Lung (tissue), 12 donors: ENCODE measurements around the gene KRT7. TPM values are rescaled to one million over a fixed set of nuclear protein-coding genes. Genes with fewer than 3 reads are reported as not detected.

Source experiments
- ATAC-seq: fragments of 200-7000 bp; cut with Tn5 transposase; one replicate; pipeline ENCODE4 v1.9.1; 2020; ENCODE audit warnings: moderate number of reproducible peaks; ENCODE audit not compliant: insufficient read depth, low FRiP score
- DNase-seq, 3 donors: peaks; one replicate each; pipeline ENCODE4 v3.0.0-alpha.2; 2013 to 2017
- H3K27ac ChIP-seq, 2 donors: one replicate each; pipeline ENCODE4 v1.5.1; 2013; ENCODE audit warnings: mild to moderate bottlenecking in 2 of 2, moderate library complexity in 2 of 2, control low read depth in 1 of 2, inconsistent platforms in 1 of 2, low read depth in 1 of 2, low read length in 1 of 2
- H3K27me3 ChIP-seq, 3 donors: one replicate each; pipeline ENCODE4 v1.5.1; 2013; ENCODE audit warnings: low read length in 2 of 3; ENCODE audit not compliant: control insufficient read depth in 3 of 3, insufficient read depth in 3 of 3
- H3K36me3 ChIP-seq, 4 donors: one replicate each; pipeline ENCODE4 v1.5.1; 2013; ENCODE audit warnings: low read length in 4 of 4, mild to moderate bottlenecking in 1 of 4, moderate library complexity in 1 of 4; ENCODE audit not compliant: control insufficient read depth in 4 of 4, insufficient read depth in 4 of 4
- H3K4me1 ChIP-seq, 5 donors: one replicate each; pipeline ENCODE4 v1.5.1; 2013; ENCODE audit warnings: low read length in 5 of 5, mild to moderate bottlenecking in 2 of 5, moderate library complexity in 1 of 5; ENCODE audit not compliant: control insufficient read depth in 5 of 5, insufficient read depth in 5 of 5
- H3K4me3 ChIP-seq: one replicate; pipeline ENCODE4 v1.5.1; 2013; ENCODE audit warnings: mild to moderate bottlenecking, control low read depth, moderate library complexity
- H3K9ac ChIP-seq, 2 donors: one replicate each; pipeline ENCODE4 v1.5.1; 2013; ENCODE audit warnings: low read length in 2 of 2, control low read depth in 1 of 2; ENCODE audit not compliant: insufficient read depth in 1 of 2
- H3K9me3 ChIP-seq, 4 donors: one replicate each; pipeline ENCODE4 v1.5.1; 2013; ENCODE audit warnings: low read length in 3 of 4, mild to moderate bottlenecking in 1 of 4, moderate library complexity in 1 of 4; ENCODE audit not compliant: control insufficient read depth in 4 of 4, insufficient read depth in 3 of 4
- CTCF ChIP-seq: IDR thresholded peaks from 2 replicates; pipeline ENCODE4 v1.5.1; 2012; ENCODE audit warnings: mild to moderate bottlenecking; ENCODE audit errors: control extremely low read depth, extremely low read depth
- WGBS, 2 donors: extraction: QIAGEN DNeasy Blood & Tissue Kit; methylation state at CpG; one replicate each; pipeline ENCODE4 v1.1.7; 2013; 5-methylcytosine and 5-hydroxymethylcytosine counted together
- polyA plus RNA-seq, 2 donors: library from polyadenylated mRNA; stranded (reverse); fragments of 200-250 nt; gene quantifications; one replicate each; pipeline ENCODE4 v1.2.1, GENCODE V29; 2013
- total RNA-seq, 2 donors: library from RNA; depleted of rRNA in 1 of 2; stranded (reverse); fragments of >200 nt in 1 of 2; gene quantifications; one replicate each; pipeline ENCODE4 v1.2.1, GENCODE V29; 2014 to 2021
- donor health status: control.
- donor health status: control.
- donor health status: Bipolar disorder and iron deficiency.
- donor health status: healthy.
- donor health status: DM: yes; HTN: yes; CAD: no.

Gene KRT7
- total and polyA plus RNA-seq, 4 donors, result 33.6 to 1,415 (median 1,306) TPM

GRCh38 chr12:52248541-52249461 is 15.8 kb downstream of the KRT7 start:
- no peak for TF ChIP-seq CTCF
- 79 to 84% methylated on average over 18 of the region's 18 CpGs for WGBS, 2 donors
- peak in 2 of 3 donors; percentile 42 to 56 for DNase-seq
- Histone ChIP-seq H3K27ac (peak overlapping the region in 1 of 2 donors; percentile 48), H3K4me1 (peaks cover 0 to 9% (median 2%) of the 10 kb centered on the region in 5 donors), H3K9ac (no peak overlapping the region), H3K9me3 (no peaks in the 10 kb centered on the region), H3K4me3 (no peak overlapping the region), H3K36me3 (peaks cover 0 to 3% (median 0%) of the 10 kb centered on the region in 4 donors), H3K27me3 (peaks cover 0 to 40% (median 26%) of the 10 kb centered on the region in 3 donors)
- ATAC-seq, result no peak

DNA sequence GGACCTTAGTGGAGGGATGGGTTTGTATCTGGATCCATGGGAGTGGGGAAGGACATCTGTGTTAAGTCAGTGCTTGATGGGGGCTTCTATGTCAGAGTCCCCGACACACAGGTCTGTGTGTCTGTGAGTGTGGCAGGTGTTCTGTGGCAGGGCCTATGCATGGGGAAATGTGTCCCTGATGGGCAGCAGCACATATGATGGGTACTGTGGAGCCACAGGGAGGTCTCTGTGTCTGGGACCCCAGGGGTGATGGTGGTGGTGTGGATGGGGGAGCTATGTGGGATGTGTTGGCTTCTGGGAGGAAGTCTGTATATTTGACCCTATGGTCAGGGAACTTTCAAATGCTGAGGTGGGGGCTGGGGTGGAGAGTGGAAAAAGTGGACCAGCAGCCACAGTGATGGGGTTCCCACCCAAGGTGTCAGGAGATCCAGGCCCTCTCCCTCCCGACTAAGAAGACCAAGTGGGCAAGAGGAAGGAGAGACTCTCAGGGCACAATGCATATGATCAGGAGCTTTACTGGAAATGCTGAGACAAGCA is 16.5 kb downstream of the KRT7 start:
- Histone ChIP-seq H3K36me3 (peaks cover 0 to 3% (median 0%) of the 10 kb centered on the region in 4 donors), H3K27me3 (peaks cover 0 to 47% (median 31%) of the 10 kb centered on the region in 3 donors), H3K9me3 (no peaks in the 10 kb centered on the region), H3K4me3 (no peak overlapping the region), H3K27ac (peak overlapping the region in 1 of 2 donors; percentile 23), H3K9ac (no peak overlapping the region), H3K4me1 (peaks cover 0 to 7% (median 2%) of the 10 kb centered on the region in 5 donors)
- ATAC-seq, result no peak
- no peak for DNase-seq
- no peak for TF ChIP-seq CTCF
- 69 to 84% methylated on average over 2 of the region's 2 CpGs for WGBS, 2 donors

GRCh38 chr12:52250048-52250990 is 17.3 kb downstream of the KRT7 start:
- no peaks in the 10 kb centered on the region for H3K9me3 ChIP-seq
- DNase-seq (no peak), ATAC-seq (no peak)
- H3K27me3 ChIP-seq, result peaks cover 0 to 54% (median 38%) of the 10 kb centered on the region in 3 donors
- no peak overlapping the region for H3K9ac ChIP-seq
- no peak overlapping the region for H3K4me3 ChIP-seq
- H3K36me3 ChIP-seq, result peaks cover 0 to under 1% (median 0%) of the 10 kb centered on the region in 4 donors
- H3K4me1 ChIP-seq, result peaks cover 0 to 7% (median 2%) of the 10 kb centered on the region in 5 donors
- no peak overlapping the region for H3K27ac ChIP-seq
- 38 to 48% methylated on average over 35 to 52 of the region's 52 CpGs for WGBS, 2 donors
- TF ChIP-seq CTCF, result no peak
